ENCODE data around the gene MYOF. TPM values are rescaled to one million over a fixed set of nuclear protein-coding genes. Genes with fewer than 3 reads are reported as not detected.

The MYOF gene
- total and polyA plus RNA-seq, 2 of the 8 experiments (the other 6 are each of a cell fraction or from before 2014, with no cell fraction given): 0.98 to 2.3 TPM

DNA sequence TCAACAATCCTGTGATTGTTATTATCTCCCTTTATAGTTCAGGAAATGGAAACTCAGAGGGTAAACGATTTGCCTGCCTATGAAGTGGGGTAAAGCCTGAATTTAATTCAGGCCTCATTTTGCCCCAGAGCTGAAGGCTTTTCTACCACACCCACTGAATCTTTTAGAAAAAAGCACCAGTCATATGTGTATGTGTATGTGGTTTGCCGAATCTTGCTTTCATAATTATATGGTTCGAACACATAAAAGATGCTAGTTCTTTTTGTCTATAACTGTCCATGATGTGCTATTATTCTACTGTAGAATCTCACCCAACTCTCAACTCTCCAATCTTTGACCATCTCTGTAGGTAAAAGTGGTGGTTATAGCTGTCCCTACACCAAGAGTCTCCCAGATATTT is 83.6 kb downstream of the MYOF start (continued):
- no peak for TF ChIP-seq GABPA (IDR thresholded peaks at IDR 0.05; ENCODE audit: borderline replicate concordance, insufficient read depth, low read length)
- TF ChIP-seq EZH2 (IDR thresholded peaks at IDR 0.05; ENCODE audit: low read depth, low read length, severe bottlenecking): no peak
- TF ChIP-seq SP1 (IDR thresholded peaks at IDR 0.05; ENCODE audit: low read depth, low read length): no peak
- TF ChIP-seq TAF1 (IDR thresholded peaks at IDR 0.05; ENCODE audit: low read depth, low read length): no peak
- no peak for TF ChIP-seq POLR2A (IDR thresholded peaks at IDR 0.05; ENCODE audit: control extremely low read depth in 1 of 2, low read depth in 2 of 2, low read length in 2 of 2)
